HG03439 (cell line): ENCODE results near the gene PROKR2.

Source experiments
- ATAC-seq: cut with Tn5 transposase; IDR thresholded peaks from one replicate; pipeline ENCODE4 v1.9.1; 2021; ENCODE audit warnings: mild to moderate bottlenecking, moderate library complexity; ENCODE audit not compliant: unreplicated experiment

PROKR2 gene

GRCh38 chr20:5290596-5290995 is 26.2 kb downstream of the PROKR2 start:
- ATAC-seq = no peak

- no peak for ATAC-seq
Measured at GRCh38 chr20:5282561-5282960, 34.2 kb downstream of the PROKR2 start.

- ATAC-seq = no peak
Measured at GRCh38 chr20:5279661-5280060, 37.1 kb downstream of the PROKR2 start.

- ATAC-seq = no peak
Measured at GRCh38 chr20:5272268-5272667, 44.5 kb downstream of the PROKR2 start.

GRCh38 chr20:5270603-5271002 is 46.2 kb downstream of the PROKR2 start:
- no peak for ATAC-seq

- ATAC-seq = no peak
Measured at GRCh38 chr20:5268449-5268848, 48.3 kb downstream of the PROKR2 start.

- ATAC-seq = no peak
Measured at GRCh38 chr20:5267092-5267491, 49.7 kb downstream of the PROKR2 start.
